Mammary epithelial cell (primary cell): ENCODE measurements around the gene EXT2.

Experiments
- CTCF ChIP-seq, 2 donors: IDR thresholded peaks in 1 of 2; conservative IDR thresholded peaks in 1 of 2; 2 replicates each; pipeline ENCODE4 v1.5.1; 2011 to 2012; ENCODE audit warnings: inconsistent platforms in 2 of 2, low read length in 2 of 2, mild to moderate bottlenecking in 2 of 2, control low read depth in 1 of 2, low read depth in 1 of 2; ENCODE audit not compliant: insufficient read depth in 1 of 2; ENCODE audit errors: extremely low read depth in 1 of 2
- EZH2 ChIP-seq: IDR thresholded peaks from 2 replicates; pipeline ENCODE4 v1.6.1; 2012; ENCODE audit warnings: low read length, inconsistent platforms, borderline replicate concordance

GRCh38 chr11:44221456-44221855 is 126.0 kb downstream of the EXT2 start:
- TF ChIP-seq CTCF (conservative IDR thresholded peaks at IDR 0.05 in 1 of 2, IDR thresholded peaks at IDR 0.05 in 1 of 2; ENCODE audit: extremely low read depth in 1 of 2, insufficient read depth in 1 of 2, low read depth in 1 of 2, low read length in 2 of 2) = no peak
- TF ChIP-seq EZH2 = no peak
